Bronchial epithelial cell (primary cell): ENCODE measurements around the gene C20orf204. TPM values are rescaled to one million over a fixed set of nuclear protein-coding genes. Genes with fewer than 3 reads are reported as not detected.

Experiments
- DNase-seq: peaks from one replicate; pipeline ENCODE4 v3.0.0-alpha.2; 2010; ENCODE audit warnings: low read depth
- FAIRE-seq: peaks from 2 replicates; lab custom pipeline; 2011; peaks lifted over from hg19 to GRCh38; lab: Jason Lieb, UNC
- H3K27me3 ChIP-seq: 2 replicates; pipeline ENCODE4 v1.5.1; 2011; ENCODE audit warnings: low read length; ENCODE audit not compliant: control insufficient read depth, insufficient read depth
- H3K36me3 ChIP-seq: 2 replicates; pipeline ENCODE4 v1.5.1; 2011; ENCODE audit warnings: low read length; ENCODE audit not compliant: control insufficient read depth, insufficient read depth
- H3K4me3 ChIP-seq: 2 replicates; pipeline ENCODE4 v1.5.1; 2011; ENCODE audit warnings: mild to moderate bottlenecking, low read depth, low read length, control low read depth
- total RNA-seq: library from RNA; depleted of rRNA; stranded (reverse); fragments of >200 nt; gene quantifications from 2 replicates; pipeline ENCODE4 v1.2.1, GENCODE V29; 2014
- TF ChIP-seq, protein P1 (sequence below): IDR thresholded peaks from 2 replicates; pipeline ENCODE4 v1.5.1; 2011; ENCODE audit warnings: mild to moderate bottlenecking, moderate library complexity, low read length, control low read depth, inconsistent platforms; ENCODE audit not compliant: insufficient read depth, severe bottlenecking

Gene C20orf204
- total RNA-seq, 1 donor from 2014 or later, result 0.53 TPM

DNA sequence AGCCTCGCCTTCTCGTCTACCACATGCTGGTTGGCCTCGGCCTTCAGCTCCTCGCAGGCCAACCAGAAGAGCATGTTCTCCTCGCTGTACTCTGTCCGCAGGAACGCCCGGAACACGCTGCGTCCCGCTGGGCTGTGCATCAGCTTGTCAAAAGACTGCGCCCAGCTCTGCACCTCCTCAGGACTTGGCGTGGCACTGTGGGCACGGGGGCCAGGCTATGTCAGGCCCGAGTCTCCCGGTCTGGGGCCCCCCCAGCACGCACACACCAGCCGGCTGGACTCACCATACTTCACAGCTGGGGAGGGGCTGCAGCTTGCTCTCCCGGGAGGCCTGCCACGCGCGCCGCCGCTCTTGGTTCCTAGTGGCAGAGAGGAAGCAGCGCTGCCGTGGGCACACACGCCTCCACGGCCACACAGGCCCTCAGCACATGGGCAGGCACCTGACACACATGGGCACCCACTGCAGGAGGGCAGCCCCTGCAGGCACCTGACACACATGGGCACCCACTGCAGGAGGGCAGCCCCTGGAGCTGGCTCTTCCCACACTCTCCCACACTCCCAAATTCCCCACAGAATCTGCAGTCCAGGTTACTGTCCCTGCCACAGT lies 38.3 kb downstream of the C20orf204 start:
- no peak for DNase-seq
- Histone ChIP-seq H3K4me3 (no peak overlapping the region), H3K36me3 (peaks cover 5% of the 10 kb centered on the region), H3K27me3 (no peaks in the 10 kb centered on the region)
- TF ChIP-seq, protein P1, sequence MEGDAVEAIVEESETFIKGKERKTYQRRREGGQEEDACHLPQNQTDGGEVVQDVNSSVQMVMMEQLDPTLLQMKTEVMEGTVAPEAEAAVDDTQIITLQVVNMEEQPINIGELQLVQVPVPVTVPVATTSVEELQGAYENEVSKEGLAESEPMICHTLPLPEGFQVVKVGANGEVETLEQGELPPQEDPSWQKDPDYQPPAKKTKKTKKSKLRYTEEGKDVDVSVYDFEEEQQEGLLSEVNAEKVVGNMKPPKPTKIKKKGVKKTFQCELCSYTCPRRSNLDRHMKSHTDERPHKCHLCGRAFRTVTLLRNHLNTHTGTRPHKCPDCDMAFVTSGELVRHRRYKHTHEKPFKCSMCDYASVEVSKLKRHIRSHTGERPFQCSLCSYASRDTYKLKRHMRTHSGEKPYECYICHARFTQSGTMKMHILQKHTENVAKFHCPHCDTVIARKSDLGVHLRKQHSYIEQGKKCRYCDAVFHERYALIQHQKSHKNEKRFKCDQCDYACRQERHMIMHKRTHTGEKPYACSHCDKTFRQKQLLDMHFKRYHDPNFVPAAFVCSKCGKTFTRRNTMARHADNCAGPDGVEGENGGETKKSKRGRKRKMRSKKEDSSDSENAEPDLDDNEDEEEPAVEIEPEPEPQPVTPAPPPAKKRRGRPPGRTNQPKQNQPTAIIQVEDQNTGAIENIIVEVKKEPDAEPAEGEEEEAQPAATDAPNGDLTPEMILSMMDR, result no peak
- no peak for FAIRE-seq

DNA sequence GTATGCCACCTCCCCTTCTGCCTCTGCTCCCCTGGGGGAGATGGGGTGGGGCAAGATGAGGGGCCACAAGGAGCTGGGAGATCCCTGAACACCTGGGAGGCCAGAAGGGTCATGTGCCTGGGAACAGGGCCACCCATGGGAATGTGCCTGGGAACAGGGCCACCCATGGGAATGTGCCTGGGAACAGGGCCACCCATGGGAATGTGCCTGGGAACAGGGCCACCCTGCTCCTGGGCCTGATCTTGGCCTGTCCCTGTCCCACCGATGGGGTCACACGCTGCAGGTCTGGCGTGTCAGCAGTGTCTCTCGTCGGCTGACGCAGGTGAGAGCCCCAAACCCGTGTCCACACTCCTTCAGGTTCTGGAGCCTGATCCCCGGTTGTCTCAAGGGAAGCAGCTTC lies 39.0 kb downstream of the C20orf204 start:
- no peaks in the 10 kb centered on the region for H3K27me3 ChIP-seq
- no peak for DNase-seq
- H3K4me3 ChIP-seq, result no peak overlapping the region
- H3K36me3 ChIP-seq, result peaks cover 5% of the 10 kb centered on the region
- no peak for FAIRE-seq
- TF ChIP-seq, protein P1, result no peak

DNA sequence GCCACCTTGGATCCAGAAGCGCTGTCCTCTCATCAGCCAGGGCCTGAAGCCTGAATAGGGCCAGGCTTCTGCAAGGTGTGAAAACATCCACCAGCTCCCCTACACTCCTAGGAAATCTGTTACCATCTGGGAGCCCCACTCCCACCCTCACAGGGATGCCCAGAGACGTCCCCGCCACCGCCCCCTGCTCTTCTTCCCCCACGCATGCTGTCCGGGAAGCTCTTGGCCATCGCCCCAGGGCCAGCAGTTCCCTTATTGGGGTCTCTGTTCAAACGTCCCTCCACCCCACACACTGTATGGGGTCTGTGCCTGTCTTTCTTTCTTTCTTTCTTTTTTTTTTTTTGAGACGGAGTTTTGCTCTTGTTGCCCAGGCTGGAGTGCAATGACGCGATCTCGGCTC lies 39.6 kb downstream of the C20orf204 start:
- H3K4me3 ChIP-seq, result no peak overlapping the region
- DNase-seq (no peak), FAIRE-seq (no peak)
- H3K36me3 ChIP-seq, result peaks cover 5% of the 10 kb centered on the region
- TF ChIP-seq, protein P1, result no peak
- no peaks in the 10 kb centered on the region for H3K27me3 ChIP-seq

DNA sequence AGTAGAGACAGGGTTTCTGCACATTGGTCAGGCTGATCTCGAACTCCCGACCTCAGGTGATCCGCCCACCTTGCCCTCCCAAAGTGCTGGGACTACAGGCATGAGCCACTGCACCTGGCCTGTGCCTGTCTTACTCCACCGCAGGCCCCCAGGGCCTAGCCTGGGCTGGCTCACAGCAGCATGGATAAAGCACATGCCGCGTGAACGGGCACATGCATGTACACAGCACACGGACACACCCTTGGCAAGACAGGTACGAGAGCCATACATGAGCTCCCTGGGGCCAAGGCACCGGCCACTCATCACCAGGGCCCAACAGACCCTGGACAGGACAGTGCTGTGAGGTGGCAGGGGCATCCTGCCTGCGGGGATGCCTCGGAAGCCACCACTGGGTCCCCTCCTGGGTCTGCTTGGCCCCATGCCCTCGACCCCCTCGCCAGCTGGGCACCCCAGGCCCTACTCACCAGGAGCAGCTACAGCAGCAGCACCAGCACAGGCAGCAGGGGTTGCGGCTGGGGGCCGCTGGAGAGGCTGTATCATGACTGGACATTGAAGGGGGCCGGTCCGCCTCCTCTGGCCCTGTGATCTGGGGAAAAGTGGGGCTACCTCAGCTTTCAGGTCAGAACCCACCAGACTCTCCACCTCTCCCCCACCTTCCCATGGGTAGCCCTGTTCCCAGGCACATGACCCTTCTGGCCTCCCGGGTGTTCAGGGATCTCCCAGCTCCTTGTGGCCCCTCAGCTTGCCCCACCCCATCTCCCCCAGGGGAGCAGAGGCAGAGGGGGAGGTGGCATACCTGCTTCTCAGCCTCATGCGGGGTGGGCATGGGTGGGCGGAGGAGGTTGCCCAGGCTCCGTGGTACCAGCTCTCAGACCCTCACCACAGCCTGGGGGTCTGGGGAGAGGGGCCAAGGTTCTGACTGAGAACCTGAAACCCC lies 40.3 kb downstream of the C20orf204 start:
- DNase-seq, result no peak

DNA sequence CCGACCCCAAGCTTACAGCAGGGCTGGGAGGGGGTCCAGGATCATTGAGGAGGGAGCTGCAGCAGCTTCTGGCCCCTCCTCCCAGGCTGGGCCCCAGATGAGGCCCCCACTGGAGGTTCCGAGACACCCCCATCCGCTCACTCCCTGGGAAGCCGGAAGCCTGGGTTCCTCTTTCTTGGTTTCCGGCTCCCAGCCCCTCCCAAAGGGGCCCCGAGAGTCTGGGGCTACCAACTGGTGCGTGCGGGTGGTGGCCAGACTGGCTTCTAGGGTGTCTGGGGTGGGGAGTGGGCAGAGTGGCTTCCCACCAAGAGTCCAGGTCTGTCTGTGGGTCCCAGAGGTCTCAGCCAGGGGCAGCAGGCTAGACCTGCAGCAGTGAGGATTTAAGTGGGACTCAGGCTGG lies 41.1 kb downstream of the C20orf204 start:
- H3K27me3 ChIP-seq, result no peaks in the 10 kb centered on the region
- peaks cover 5% of the 10 kb centered on the region for H3K36me3 ChIP-seq
- no peak overlapping the region for H3K4me3 ChIP-seq
- FAIRE-seq, result no peak
- no peak for DNase-seq
- TF ChIP-seq, protein P1, result no peak

More for the DNA sequence above, 40.3 kb downstream of the C20orf204 start:
- peaks cover 5% of the 10 kb centered on the region for H3K36me3 ChIP-seq
- no peaks in the 10 kb centered on the region for H3K27me3 ChIP-seq
- TF ChIP-seq, protein P1, result no peak
- no peak overlapping the region for H3K4me3 ChIP-seq
- FAIRE-seq, result no peak
